ENCODE data around the gene RPGRIP1. TPM values are rescaled to one million over a fixed set of nuclear protein-coding genes. Genes with fewer than 3 reads are reported as not detected.
A peak's percentile ranks its signal among the peaks of the same experiment; 100 is the strongest.

RPGRIP1 gene
- polyA plus RNA-seq, 1 of the 3 experiments (the other 2 are of a cell fraction), result not detected

- no peak for DNase-seq
- Histone ChIP-seq H3K9ac (no peak overlapping the region), H3K4me1 (ENCODE audit: control insufficient read depth in 1 of 2, insufficient read depth in 2 of 2, low read depth in 1 of 2, low read length in 1 of 2) (peaks cover 8 to 44% of the 10 kb centered on the region in 2 experiments), H2AFZ (ENCODE audit: low read depth) (no peak overlapping the region), H3K36me3 (replicated peaks in 1 of 2; ENCODE audit: control insufficient read depth in 1 of 2, insufficient read depth in 2 of 2, low read length in 1 of 2) (peaks cover 68 to 86% of the 10 kb centered on the region in 2 experiments), H4K20me1 (ENCODE audit: insufficient read depth) (peaks cover 99% of the 10 kb centered on the region), H3K79me2 (ENCODE audit: insufficient read depth) (peaks cover 100% of the 10 kb centered on the region), H3K27ac (ENCODE audit: low read depth in 2 of 2, low read length in 1 of 2) (no peak overlapping the region), H3K27me3 (ENCODE audit: insufficient read depth) (no peaks in the 10 kb centered on the region), H3K4me3 (ENCODE audit: low read depth in 2 of 2, low read length in 1 of 2) (no peak overlapping the region), H3K4me2 (no peak overlapping the region), H3K9me3 (no peaks in the 10 kb centered on the region), H3F3A (replicated peaks; ENCODE audit: insufficient read depth) (peaks cover 71% of the 10 kb centered on the region), H3K9me2 (no peaks in the 10 kb centered on the region)
- CTCF ChIA-PET, result no interaction called here
- POLR2A ChIA-PET, result no interaction called here
- WGBS (ENCODE audit: low lambda C conversion rate), result 85% methylated on average over 5 of the region's 5 CpGs
- TF ChIP-seq GATA2 (CRISPR knock-in tag; IDR thresholded peaks at IDR 0.05) (no peak), MXI1 (IDR thresholded peaks at IDR 0.05; ENCODE audit: low read depth, low read length) (no peak), RCOR1 (IDR thresholded peaks at IDR 0.05; ENCODE audit: low read length) (no peak), ELF1 (IDR thresholded peaks at IDR 0.05) (no peak), USF2 (IDR thresholded peaks at IDR 0.05; ENCODE audit: borderline replicate concordance, low read depth, low read length) (no peak), NFIC (IDR thresholded peaks at IDR 0.05; ENCODE audit: borderline replicate concordance) (no peak), TAF1 (IDR thresholded peaks at IDR 0.05; ENCODE audit: borderline replicate concordance, low read depth, low read length) (no peak), GABPA (IDR thresholded peaks at IDR 0.05; ENCODE audit: low read depth) (no peak), EP300 (IDR thresholded peaks at IDR 0.05; ENCODE audit: borderline replicate concordance in 1 of 2, low read depth in 1 of 2, low read length in 1 of 2) (no peak), RAD21 (IDR thresholded peaks at IDR 0.05; ENCODE audit: low read length) (no peak), FOXM1 (IDR thresholded peaks at IDR 0.05; ENCODE audit: low read depth) (no peak), CHD2 (IDR thresholded peaks at IDR 0.05; ENCODE audit: low read length, partially characterized antibody) (no peak), TCF12 (IDR thresholded peaks at IDR 0.05) (no peak), FOSL2 (IDR thresholded peaks at IDR 0.05; ENCODE audit: borderline replicate concordance, low read depth) (no peak)
- TF ChIP-seq, protein P1, sequence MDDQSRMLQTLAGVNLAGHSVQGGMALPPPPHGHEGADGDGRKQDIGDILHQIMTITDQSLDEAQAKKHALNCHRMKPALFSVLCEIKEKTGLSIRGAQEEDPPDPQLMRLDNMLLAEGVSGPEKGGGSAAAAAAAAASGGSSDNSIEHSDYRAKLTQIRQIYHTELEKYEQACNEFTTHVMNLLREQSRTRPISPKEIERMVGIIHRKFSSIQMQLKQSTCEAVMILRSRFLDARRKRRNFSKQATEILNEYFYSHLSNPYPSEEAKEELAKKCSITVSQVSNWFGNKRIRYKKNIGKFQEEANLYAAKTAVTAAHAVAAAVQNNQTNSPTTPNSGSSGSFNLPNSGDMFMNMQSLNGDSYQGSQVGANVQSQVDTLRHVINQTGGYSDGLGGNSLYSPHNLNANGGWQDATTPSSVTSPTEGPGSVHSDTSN (IDR thresholded peaks at IDR 0.05), result no peak
Measured at GRCh38 chr14:21258889-21259787, 20.7 kb upstream of the RPGRIP1 start.

DNA sequence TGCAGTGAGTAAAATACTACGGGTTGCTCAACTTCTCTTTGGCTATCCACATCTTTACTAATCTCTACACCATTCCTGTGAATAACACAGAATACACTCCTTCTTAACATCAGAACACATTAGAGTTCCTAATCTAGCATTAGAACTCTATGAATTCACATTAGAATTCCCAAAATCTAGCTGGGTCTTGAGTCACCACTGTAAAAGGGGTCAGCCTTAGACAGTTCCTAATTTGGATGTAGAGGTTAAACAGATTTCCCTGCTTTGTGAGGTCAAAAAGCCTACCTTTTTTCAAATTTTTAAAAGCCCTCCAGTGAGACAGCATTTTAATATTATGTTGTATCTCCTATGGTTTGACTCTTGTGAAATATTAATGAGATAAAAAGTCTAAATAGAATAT, 18.1 kb upstream of the RPGRIP1 start:
- peaks cover 65 to 86% of the 10 kb centered on the region in 2 experiments for H3K36me3 ChIP-seq (replicated peaks in 1 of 2; ENCODE audit: control insufficient read depth in 1 of 2, insufficient read depth in 2 of 2, low read length in 1 of 2)
- ChIA-PET CTCF (no interaction called here), POLR2A (interaction anchor here (0.6 kb wide), 1 partner anchor 20 kb away, joined by 3 read pairs; no protein-coding TSS in a partner anchor)
- H4K20me1 ChIP-seq (ENCODE audit: insufficient read depth), result peaks cover 99% of the 10 kb centered on the region
- no peaks in the 10 kb centered on the region for H3K9me3 ChIP-seq
- no peak overlapping the region for H3K9ac ChIP-seq
- H2AFZ ChIP-seq (ENCODE audit: low read depth), result no peak overlapping the region
- 82% methylated on average over 1 of the region's 1 CpG for WGBS (ENCODE audit: low lambda C conversion rate)
- H3K4me3 ChIP-seq (ENCODE audit: low read depth in 2 of 2, low read length in 1 of 2), result no peak overlapping the region
- H3K27ac ChIP-seq (ENCODE audit: low read depth in 2 of 2, low read length in 1 of 2), result no peak overlapping the region
- peak overlapping the region; percentile 43; the same call in 1 of the 2 replicates for H3K4me2 ChIP-seq
- no peaks in the 10 kb centered on the region for H3K9me2 ChIP-seq
- TF ChIP-seq SMC3 (IDR thresholded peaks at IDR 0.05; ENCODE audit: low read depth, low read length) (no peak), ELF1 (IDR thresholded peaks at IDR 0.05) (no peak), EP300 (IDR thresholded peaks at IDR 0.05; ENCODE audit: borderline replicate concordance in 1 of 2, low read depth in 1 of 2, low read length in 1 of 2) (no peak), TCF12 (IDR thresholded peaks at IDR 0.05) (no peak), JUND (IDR thresholded peaks at IDR 0.05) (no peak), EZH2phosphoT487 (IDR thresholded peaks at IDR 0.05; ENCODE audit: borderline replicate concordance, low read depth) (no peak), CHD2 (IDR thresholded peaks at IDR 0.05; ENCODE audit: low read length, partially characterized antibody) (no peak), NRF1 (IDR thresholded peaks at IDR 0.05; ENCODE audit: low read depth, low read length) (no peak), NFIC (IDR thresholded peaks at IDR 0.05; ENCODE audit: borderline replicate concordance) (no peak), MEF2A (IDR thresholded peaks at IDR 0.05; ENCODE audit: borderline replicate concordance, low read depth) (no peak), POLR2AphosphoS5 (IDR thresholded peaks at IDR 0.05; ENCODE audit: low read depth, low read length) (no peak), MAX (IDR thresholded peaks at IDR 0.05; ENCODE audit: low read depth) (no peak), YY1 (IDR thresholded peaks at IDR 0.05; ENCODE audit: low read depth) (no peak), IRF3 (IDR thresholded peaks at IDR 0.05; ENCODE audit: low read depth, low read length) (no peak), RCOR1 (IDR thresholded peaks at IDR 0.05; ENCODE audit: low read length) (no peak)
- TF ChIP-seq, protein P2, sequence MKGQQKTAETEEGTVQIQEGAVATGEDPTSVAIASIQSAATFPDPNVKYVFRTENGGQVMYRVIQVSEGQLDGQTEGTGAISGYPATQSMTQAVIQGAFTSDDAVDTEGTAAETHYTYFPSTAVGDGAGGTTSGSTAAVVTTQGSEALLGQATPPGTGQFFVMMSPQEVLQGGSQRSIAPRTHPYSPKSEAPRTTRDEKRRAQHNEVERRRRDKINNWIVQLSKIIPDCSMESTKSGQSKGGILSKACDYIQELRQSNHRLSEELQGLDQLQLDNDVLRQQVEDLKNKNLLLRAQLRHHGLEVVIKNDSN (IDR thresholded peaks at IDR 0.05; ENCODE audit: borderline replicate concordance, low read depth), result no peak
- H3K4me1 ChIP-seq (ENCODE audit: control insufficient read depth in 1 of 2, insufficient read depth in 2 of 2, low read depth in 1 of 2, low read length in 1 of 2), result peaks cover 13 to 48% of the 10 kb centered on the region in 2 experiments
- H3K27me3 ChIP-seq (ENCODE audit: insufficient read depth), result no peaks in the 10 kb centered on the region
- DNase-seq, result no peak
- H3K79me2 ChIP-seq (ENCODE audit: insufficient read depth), result peaks cover 100% of the 10 kb centered on the region
- peaks cover 76% of the 10 kb centered on the region for H3F3A ChIP-seq (replicated peaks; ENCODE audit: insufficient read depth)

Data from SK-N-SH (cell line).